ENCODE data around the gene MED12L. TPM values are rescaled to one million over a fixed set of nuclear protein-coding genes. Genes with fewer than 3 reads are reported as not detected.

MED12L gene
- total and polyA plus RNA-seq, 12 donors, result 0.03 to 4.5 (median 0.71) TPM

DNA sequence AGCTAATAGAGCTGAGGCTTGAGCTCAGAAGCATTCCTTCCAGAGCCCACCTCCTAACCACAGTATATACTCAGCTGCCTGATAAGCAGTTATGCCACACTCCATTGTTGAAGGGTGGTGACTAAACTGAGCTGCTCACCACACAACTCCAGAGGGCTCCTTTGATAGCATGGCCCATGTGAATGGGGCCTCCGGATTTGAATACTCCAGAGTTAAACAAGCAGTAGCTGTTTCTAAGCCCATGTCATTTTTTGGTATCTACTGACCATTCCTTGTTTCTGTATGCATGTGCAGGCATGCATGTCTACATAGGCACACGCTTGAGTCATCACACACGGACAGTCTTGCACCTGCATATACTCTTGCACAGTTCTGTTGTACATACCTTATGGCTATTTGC lies 346.5 kb downstream of the MED12L start:
- TF ChIP-seq CTCF (IDR thresholded peaks at IDR 0.05), result no peak
- no peaks in the 10 kb centered on the region for H3K36me3 ChIP-seq
- DNase-seq (no peak), ATAC-seq (no peak)
- no peaks in the 10 kb centered on the region for H3K27me3 ChIP-seq
- no peak overlapping the region for H3K27ac ChIP-seq
- intact Hi-C loops (cut with DNase I), result loop anchor here in 1 of 10 donors (10.0 kb wide), 1 partner anchor 483 kb away; no protein-coding TSS in a partner anchor
- H3K4me3 ChIP-seq, result no peak overlapping the region
- no peaks in the 10 kb centered on the region for H3K9me3 ChIP-seq
- H3K4me1 ChIP-seq, result peaks cover 0 to 5% (median 0%) of the 10 kb centered on the region in 9 donors
- WGBS, 2 donors, result 79 to 87% methylated on average over 3 of the region's 3 CpGs

DNA sequence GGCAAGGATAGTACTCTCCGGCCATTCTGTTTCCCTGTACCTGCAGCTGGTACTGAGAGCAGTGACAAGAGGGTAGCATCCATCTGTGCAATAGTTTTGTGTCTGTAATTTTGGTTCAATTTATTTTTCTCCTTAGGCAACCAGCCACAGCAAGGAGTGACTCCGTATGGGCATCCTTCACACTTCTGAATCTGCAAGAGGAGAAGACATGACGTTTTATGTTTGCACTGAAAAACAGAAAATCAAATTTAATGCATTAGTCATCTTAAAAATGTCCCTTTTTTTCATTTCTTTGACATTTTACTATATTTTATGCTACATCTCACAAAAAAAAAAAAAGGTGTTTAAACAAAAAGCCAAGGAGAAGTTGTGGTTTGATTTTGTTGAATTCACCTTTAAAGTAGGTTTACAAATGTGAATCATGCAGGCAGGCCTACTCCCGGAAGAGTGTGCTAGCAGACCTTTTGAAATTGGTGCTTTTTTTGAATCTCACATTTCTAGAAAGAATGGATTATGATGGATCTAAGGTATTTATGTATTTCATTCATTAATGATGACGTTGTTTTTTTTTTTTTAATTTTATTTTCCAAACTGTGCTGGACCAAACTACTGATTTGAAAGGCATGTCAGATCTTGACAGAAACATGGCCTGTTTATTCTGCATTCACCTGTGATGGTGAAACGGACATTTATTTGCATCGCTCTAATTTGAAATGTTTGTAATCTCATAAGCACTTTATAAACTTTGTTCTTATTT lies 347.3 kb downstream of the MED12L start:
- Histone ChIP-seq H3K9me3 (no peaks in the 10 kb centered on the region), H3K27ac (no peak overlapping the region), H3K36me3 (no peaks in the 10 kb centered on the region), H3K4me1 (peaks cover 0 to 5% (median 0%) of the 10 kb centered on the region in 9 donors), H3K27me3 (no peaks in the 10 kb centered on the region), H3K4me3 (no peak overlapping the region)
- ATAC-seq (no peak), DNase-seq (no peak)
- intact Hi-C loops (cut with DNase I), result loop anchor here in 1 of 10 donors (10.0 kb wide), 1 partner anchor 482 kb away; no protein-coding TSS in a partner anchor
- no peak for TF ChIP-seq CTCF (IDR thresholded peaks at IDR 0.05)
- 90 to 92% methylated on average over 7 of the region's 7 CpGs for WGBS, 2 donors

- WGBS, 2 donors, result 64 to 76% methylated on average over 1 of the region's 1 CpG
- ATAC-seq, result no peak
- no peak for TF ChIP-seq CTCF (IDR thresholded peaks at IDR 0.05)
Observed at GRCh38 chr3:151434151-151434890, 348.9 kb downstream of the MED12L start.

GRCh38 chr3:151436675-151437446 lies 351.4 kb downstream of the MED12L start:
- WGBS, 2 donors, result 74 to 80% methylated on average over 8 of the region's 8 CpGs
- no peaks in the 10 kb centered on the region for H3K27me3 ChIP-seq
- ATAC-seq (no peak), DNase-seq (no peak)
- no peak overlapping the region for H3K27ac ChIP-seq
- no peak overlapping the region for H3K4me3 ChIP-seq
- no peaks in the 10 kb centered on the region for H3K9me3 ChIP-seq
- H3K4me1 ChIP-seq, result peaks cover 0 to 5% (median 0%) of the 10 kb centered on the region in 9 donors
- TF ChIP-seq CTCF (IDR thresholded peaks at IDR 0.05), result no peak
- intact Hi-C loops (cut with DNase I), result loop anchor here in 5 of 10 donors (5.0 to 10.0 kb wide), 3 partner anchors 225 to 480 kb away; no protein-coding TSS in a partner anchor
- H3K36me3 ChIP-seq, result no peaks in the 10 kb centered on the region

More at GRCh38 chr3:151434151-151434890, 348.9 kb downstream of the MED12L start:
- Histone ChIP-seq H3K9me3 (no peaks in the 10 kb centered on the region), H3K4me1 (peaks cover 0 to 5% (median 0%) of the 10 kb centered on the region in 9 donors), H3K36me3 (no peaks in the 10 kb centered on the region), H3K4me3 (no peak overlapping the region), H3K27me3 (no peaks in the 10 kb centered on the region), H3K27ac (no peak overlapping the region)
- DNase-seq, result no peak
- intact Hi-C loops (cut with DNase I), result loop anchor here in 1 of 10 donors (10.0 kb wide), 1 partner anchor 480 kb away; no protein-coding TSS in a partner anchor

Measured in heart right ventricle (tissue), 16 donors.